WERI-Rb-1 (cell line): ENCODE results near the gene IGSF9.

Source experiments
- DNase-seq: peaks from one replicate; pipeline ENCODE4 v3.0.0-alpha.2; 2020
- H3K27ac ChIP-seq: fragments of 250-450 bp; sonication (Bioruptor Pico); 2 replicates; pipeline ENCODE4 v1.5.1; 2020; ENCODE audit warnings: mild to moderate bottlenecking, moderate library complexity
- H3K27me3 ChIP-seq: fragments of 250-450 bp; sonication (Bioruptor Pico); 2 replicates; pipeline ENCODE4 v1.5.1; 2021; ENCODE audit warnings: mild to moderate bottlenecking, low read depth, moderate library complexity; ENCODE audit not compliant: insufficient read depth, severe bottlenecking
- H3K36me3 ChIP-seq: fragments of 250-450 bp; sonication (Bioruptor Pico); 2 replicates; pipeline ENCODE4 v1.5.1; 2020; ENCODE audit warnings: mild to moderate bottlenecking, moderate library complexity
- H3K4me3 ChIP-seq: 2 replicates; pipeline ENCODE4 v1.5.1; 2011; ENCODE audit warnings: low read depth, mild to moderate bottlenecking, control low read depth, low read length
- H3K9me3 ChIP-seq: fragments of 250-450 bp; sonication (Bioruptor Pico); 2 replicates; pipeline ENCODE4 v1.5.1; 2021; ENCODE audit warnings: mild to moderate bottlenecking, moderate library complexity; ENCODE audit not compliant: severe bottlenecking
- CTCF ChIP-seq: IDR thresholded peaks from 2 replicates; pipeline ENCODE4 v1.5.1; 2011; ENCODE audit warnings: low read depth, mild to moderate bottlenecking, control low read depth, inconsistent platforms, low read length

The IGSF9 gene

DNA sequence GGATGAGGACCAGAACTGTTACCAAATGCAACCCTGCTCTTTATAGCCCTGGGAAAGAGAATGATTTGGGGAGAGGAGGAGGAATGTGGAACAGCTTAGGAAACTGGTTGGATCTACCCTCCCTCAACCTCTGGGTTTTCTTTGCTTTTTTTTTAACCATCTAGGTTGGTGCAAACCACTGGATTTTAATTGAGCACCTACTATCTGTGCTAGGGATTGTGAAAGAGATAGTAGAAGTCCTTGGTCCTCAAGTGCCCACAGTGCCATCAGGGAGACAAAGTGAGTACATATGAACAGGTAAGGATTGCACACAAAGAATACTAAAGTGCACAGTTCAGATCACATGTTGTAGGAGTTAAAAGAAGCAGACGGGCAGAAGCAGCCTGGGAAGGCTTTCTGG lies 24.8 kb downstream of the IGSF9 start:
- Histone ChIP-seq H3K27me3 (no peaks in the 10 kb centered on the region), H3K4me3 (no peak overlapping the region), H3K27ac (no peak overlapping the region), H3K36me3 (peaks cover 48% of the 10 kb centered on the region), H3K9me3 (no peaks in the 10 kb centered on the region)
- TF ChIP-seq CTCF: no peak
- DNase-seq: no peak

DNA sequence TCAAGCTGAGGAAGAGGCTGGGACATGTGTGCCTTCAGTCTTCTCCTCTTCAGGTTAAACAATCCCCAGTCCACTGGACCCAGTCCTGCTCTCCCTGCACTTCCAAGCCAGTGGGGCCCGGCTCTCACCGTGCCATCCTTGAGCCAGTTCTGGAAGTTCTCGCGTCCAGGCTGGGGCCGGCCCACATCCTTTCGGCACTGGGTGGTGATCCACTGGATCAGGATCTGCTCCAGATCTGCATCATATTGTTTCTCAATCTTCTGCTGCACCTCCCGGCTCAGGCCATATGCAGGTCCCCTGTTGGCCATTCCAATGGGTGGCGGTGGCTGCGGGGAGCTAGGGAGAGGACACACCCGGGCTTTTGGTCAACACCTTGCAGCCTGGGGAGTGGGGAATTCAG lies 25.2 kb downstream of the IGSF9 start:
- H3K27ac ChIP-seq: no peak overlapping the region

GRCh38 chr1:159919236-159919865 lies 26.1 kb downstream of the IGSF9 start:
- DNase-seq: no peak
- no peak for TF ChIP-seq CTCF
- Histone ChIP-seq H3K27me3 (no peaks in the 10 kb centered on the region), H3K36me3 (peaks cover 48% of the 10 kb centered on the region), H3K4me3 (no peak overlapping the region), H3K9me3 (no peaks in the 10 kb centered on the region), H3K27ac (no peak overlapping the region)

More for the DNA sequence above, 25.2 kb downstream of the IGSF9 start:
- H3K9me3 ChIP-seq: no peaks in the 10 kb centered on the region
- H3K36me3 ChIP-seq: peaks cover 48% of the 10 kb centered on the region
- H3K4me3 ChIP-seq: no peak overlapping the region
- H3K27me3 ChIP-seq: no peaks in the 10 kb centered on the region
- no peak for DNase-seq
- no peak for TF ChIP-seq CTCF

- no peaks in the 10 kb centered on the region for H3K9me3 ChIP-seq
- DNase-seq: no peak
- H3K4me3 ChIP-seq: no peak overlapping the region
- no peak overlapping the region for H3K27ac ChIP-seq
- no peak for TF ChIP-seq CTCF
- H3K27me3 ChIP-seq: no peaks in the 10 kb centered on the region
- H3K36me3 ChIP-seq: peaks cover 46% of the 10 kb centered on the region
These were observed 26.8 kb downstream of the IGSF9 start for GRCh38 chr1:159918352-159919200.

GRCh38 chr1:159917533-159918351 lies 27.7 kb downstream of the IGSF9 start:
- no peak for DNase-seq
- TF ChIP-seq CTCF: no peak
- peaks cover 40% of the 10 kb centered on the region for H3K36me3 ChIP-seq
- H3K9me3 ChIP-seq: no peaks in the 10 kb centered on the region
- H3K4me3 ChIP-seq: no peak overlapping the region
- H3K27ac ChIP-seq: no peak overlapping the region
- H3K27me3 ChIP-seq: no peaks in the 10 kb centered on the region
